T-helper 1 cell (primary cell): ENCODE measurements around the gene PRRT1.

ENCODE experiments used
- DNase-seq, 5 donors: peaks; one replicate each; pipeline ENCODE4 v3.0.0-alpha.2; 2012 to 2020

The PRRT1 gene

GRCh38 chr6:32174416-32174815 lies 22.7 kb upstream of the PRRT1 start:
- DNase-seq: no peak

- DNase-seq: no peak
These were observed 21.4 kb upstream of the PRRT1 start for GRCh38 chr6:32173051-32173727.

- DNase-seq: no peak
These were observed 19.5 kb upstream of the PRRT1 start for GRCh38 chr6:32171234-32171633.

- DNase-seq: no peak
These were observed 18.6 kb upstream of the PRRT1 start for GRCh38 chr6:32170294-32170693.

GRCh38 chr6:32168807-32169591 lies 17.3 kb upstream of the PRRT1 start:
- DNase-seq: no peak

DNA sequence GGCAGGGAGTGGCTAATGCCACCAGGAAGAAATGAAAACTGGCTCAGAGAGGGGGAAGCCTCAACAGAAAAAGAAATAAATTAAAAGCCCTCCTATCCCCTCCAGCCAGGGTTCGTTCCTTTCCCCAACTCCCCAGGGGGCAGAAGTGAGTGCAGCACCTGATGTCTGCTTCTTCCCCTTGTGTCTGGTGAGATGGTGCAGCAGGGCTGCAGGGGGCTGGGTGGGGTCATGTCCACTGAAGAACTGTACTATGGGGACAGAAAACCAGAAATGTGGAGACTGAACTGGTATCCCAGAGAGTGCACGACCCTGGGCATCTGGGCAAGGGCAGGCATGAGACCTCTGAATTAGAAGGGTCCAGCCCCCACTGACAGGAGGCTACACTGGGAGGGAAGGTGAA lies 16.6 kb upstream of the PRRT1 start:
- DNase-seq: no peak

- DNase-seq: no peak
These were observed 16.1 kb upstream of the PRRT1 start for GRCh38 chr6:32167761-32168262.

GRCh38 chr6:32167154-32167760 lies 15.5 kb upstream of the PRRT1 start:
- no peak for DNase-seq

DNA sequence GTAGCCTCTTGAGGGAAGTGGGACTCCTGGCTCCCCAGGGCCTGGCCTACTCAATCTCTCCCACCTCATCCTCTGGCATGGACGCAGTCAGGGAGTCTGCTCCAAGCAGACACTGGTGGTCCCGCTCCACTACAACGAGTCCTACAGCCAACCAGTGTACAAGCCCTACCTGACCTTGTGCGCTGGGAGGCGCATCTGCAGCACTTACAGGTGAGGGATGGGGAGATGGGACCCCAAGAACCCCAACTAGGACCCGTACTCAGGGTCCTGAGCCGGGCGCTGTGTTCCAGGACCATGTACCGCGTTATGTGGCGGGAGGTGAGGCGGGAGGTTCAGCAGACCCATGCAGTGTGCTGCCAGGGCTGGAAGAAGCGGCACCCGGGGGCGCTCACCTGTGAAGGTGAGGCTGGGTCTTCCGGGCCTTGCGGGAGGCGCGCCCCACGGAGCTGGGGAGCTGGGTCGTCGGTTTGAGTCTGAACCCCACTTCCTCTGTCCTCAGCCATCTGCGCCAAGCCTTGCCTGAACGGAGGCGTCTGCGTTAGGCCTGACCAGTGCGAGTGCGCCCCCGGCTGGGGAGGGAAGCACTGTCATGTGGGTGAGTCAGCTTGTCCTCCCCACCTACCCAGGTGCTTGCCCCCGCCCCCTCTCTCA lies 14.8 kb upstream of the PRRT1 start:
- DNase-seq: no peak

DNA sequence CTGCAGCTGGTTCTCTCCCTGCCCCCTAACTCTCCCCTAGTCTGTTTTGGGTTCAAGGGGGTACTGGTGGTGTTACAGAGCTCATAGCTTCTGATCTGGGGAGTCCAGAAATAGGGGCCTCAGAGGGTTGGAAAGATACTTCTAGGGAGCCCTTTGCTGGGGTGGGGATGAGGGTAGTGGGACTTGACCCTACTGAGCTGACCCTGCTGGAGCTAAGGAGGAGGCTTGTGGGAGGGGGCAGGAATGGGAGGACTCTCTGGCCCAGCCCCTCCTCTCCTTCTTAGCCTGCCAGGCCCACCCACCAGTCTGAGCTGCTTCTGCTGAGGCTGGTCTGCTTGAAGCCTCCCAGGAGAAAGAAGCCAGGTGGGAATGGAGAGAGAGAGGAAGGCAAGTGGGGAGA lies 12.6 kb upstream of the PRRT1 start, which contains the start of gene EGFL8:
Gene EGFL8 (plus strand): TSS at position 301 of the 400 bp plus-strand sequence. CDS start 1,571 bp downstream, outside the sequence.
- DNase-seq: no peak

DNA sequence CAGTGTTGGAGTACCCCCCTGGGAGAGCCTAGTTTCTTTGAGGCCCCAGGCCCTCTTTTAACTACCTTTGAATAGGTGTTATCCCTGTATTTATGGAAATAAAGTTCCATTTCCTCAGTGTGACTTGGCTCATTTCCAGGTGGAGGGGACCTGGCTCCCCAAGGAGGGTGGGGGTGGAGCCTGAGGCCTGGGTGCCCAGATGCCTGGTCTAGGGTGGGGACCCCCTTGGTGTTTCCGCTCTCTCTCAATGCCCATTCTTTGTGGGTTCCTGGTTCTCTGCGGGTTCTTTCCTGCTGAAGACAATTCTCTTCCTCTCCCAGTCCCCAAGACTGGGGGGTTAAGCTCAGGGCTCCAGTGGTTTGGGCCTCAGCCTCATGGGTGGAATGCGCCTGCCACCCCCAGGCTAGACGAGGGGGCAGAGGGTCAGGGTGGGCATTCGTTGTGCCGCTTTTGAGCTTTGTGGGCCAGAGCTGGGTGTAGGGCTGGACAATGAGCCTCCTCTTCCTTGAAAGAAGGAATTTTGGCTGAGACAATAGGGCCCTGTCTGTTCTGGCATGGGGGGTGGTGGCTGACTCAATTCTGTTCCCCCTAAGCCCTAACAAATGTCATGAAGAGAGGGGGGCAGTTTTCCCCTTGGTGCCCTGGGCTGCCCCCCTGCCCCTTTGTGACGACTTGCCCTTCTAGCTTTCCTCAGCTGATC lies 12.0 kb upstream of the PRRT1 start:
- DNase-seq: no peak

- DNase-seq: no peak
These were observed 6.3 kb upstream of the PRRT1 start for GRCh38 chr6:32158052-32158451.

DNA sequence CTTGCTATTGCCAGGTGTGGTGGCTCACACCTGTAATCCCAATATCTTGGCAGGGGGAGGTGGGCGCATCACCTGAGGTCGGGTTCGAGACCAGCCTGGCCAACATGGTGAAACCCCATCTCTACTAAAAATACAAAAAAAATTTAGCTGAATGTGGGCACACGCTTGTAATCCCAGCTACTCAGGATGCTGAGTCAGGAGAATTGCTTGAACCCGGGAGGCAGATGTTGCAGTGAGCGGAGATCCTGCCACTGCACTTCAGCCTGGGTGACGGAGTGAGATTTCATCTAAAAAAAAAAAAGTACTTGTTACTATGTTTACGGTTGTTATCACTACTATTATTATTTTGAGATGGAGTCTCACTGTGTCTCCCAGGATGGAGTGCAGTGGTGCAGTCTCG lies 5.2 kb upstream of the PRRT1 start:
- no peak for DNase-seq

- peak; percentile 40 to 75 (median 55) for DNase-seq
These were observed 2.9 kb upstream of the PRRT1 start for GRCh38 chr6:32154514-32155161.

GRCh38 chr6:32153564-32154513 lies 2.1 kb upstream of the PRRT1 start, which contains the start of gene PPT2:
TSS of gene PPT2 (plus strand) at chr6:32154141. CDS start at chr6:32154595, 454 bp downstream.
- peak; percentile 29 to 84 (median 56) for DNase-seq

GRCh38 chr6:32152769-32153563 lies 1.2 kb upstream of the PRRT1 start:
- no peak for DNase-seq

GRCh38 chr6:32151181-32151862 lies 417 bp downstream of the PRRT1 start:
- DNase-seq: no peak

GRCh38 chr6:32149932-32150870 lies 1.5 kb downstream of the PRRT1 start:
- no peak for DNase-seq
